PC-3 (cell line): ENCODE measurements around the gene GLYATL1.

Experiments used
- CTCF ChIP-seq: fragments of 300-600 bp; sonication (generic); conservative IDR thresholded peaks from 2 replicates; pipeline ENCODE4 v1.5.1; 2017; ENCODE audit warnings: antibody characterized with exemption, low read depth, mild to moderate bottlenecking, low read length
- EZH2 ChIP-seq: fragments of 300-600 bp; sonication (generic); IDR thresholded peaks from one replicate; pipeline ENCODE4 v1.6.1; 2017; ENCODE audit warnings: antibody characterized with exemption, mild to moderate bottlenecking, low read length; ENCODE audit not compliant: unreplicated experiment

- TF ChIP-seq CTCF, result no peak
- TF ChIP-seq EZH2, result no peak
Observed at GRCh38 chr11:58930926-58931325, 8.4 kb upstream of the GLYATL1 start.
